Cardiac muscle cell (in vitro differentiated cells and primary cell): ENCODE results near the gene CDH4. TPM values are rescaled to one million over a fixed set of nuclear protein-coding genes. Genes with fewer than 3 reads are reported as not detected.

Experiments used
- DNase-seq, 2 donors: peaks; one replicate each; pipeline versions ENCODE4 v3.0.0 to v3.0.0-alpha.2; 2010 to 2017; ENCODE audit warnings: low read depth in 1 of 2, low spot score in 1 of 2
- H3K27ac ChIP-seq: fragments of 200-600 bp; sonication (generic); 2 replicates; pipeline ENCODE4 v1.5.1; 2016
- H3K27me3 ChIP-seq: fragments of 200-600 bp; sonication (generic); 2 replicates; pipeline ENCODE4 v1.6.0; 2016; ENCODE audit warnings: control low read depth
- H3K36me3 ChIP-seq: fragments of 200-600 bp; sonication (generic); 2 replicates; pipeline ENCODE4 v1.5.1; 2016; ENCODE audit warnings: control low read depth
- H3K4me1 ChIP-seq: fragments of 200-600 bp; sonication (generic); 2 replicates; pipeline ENCODE4 v1.8.1; 2017; ENCODE audit warnings: low read depth, mild to moderate bottlenecking, mixed run types
- H3K4me3 ChIP-seq: fragments of 200-600 bp; sonication (generic); 2 replicates; pipeline ENCODE4 v1.5.1; 2016; ENCODE audit warnings: mild to moderate bottlenecking
- H3K9me3 ChIP-seq: fragments of 200-600 bp; sonication (generic); 2 replicates; pipeline ENCODE4 v1.5.1; 2017; ENCODE audit warnings: low read depth, mild to moderate bottlenecking, control low read depth
- CTCF ChIP-seq: IDR thresholded peaks from 2 replicates; pipeline ENCODE4 v1.5.1; 2012; ENCODE audit warnings: low read depth, mild to moderate bottlenecking, low read length
- polyA plus RNA-seq: library from polyadenylated mRNA; unstranded; fragments of >200 nt; fragmentation: Nextera tagmentation; extraction: Ambion mirVana; gene quantifications from 2 replicates; pipeline ENCODE4 v1.2.1, GENCODE V29; 2016
- total RNA-seq: library from RNA; depleted of rRNA; stranded (reverse); fragments of >200 nt; gene quantifications from 2 replicates; pipeline ENCODE4 v1.2.3, GENCODE V29; 2016

The CDH4 gene
- total and polyA plus RNA-seq, 2 experiments from 2014 or later, result 0.43 to 0.80 TPM

DNA sequence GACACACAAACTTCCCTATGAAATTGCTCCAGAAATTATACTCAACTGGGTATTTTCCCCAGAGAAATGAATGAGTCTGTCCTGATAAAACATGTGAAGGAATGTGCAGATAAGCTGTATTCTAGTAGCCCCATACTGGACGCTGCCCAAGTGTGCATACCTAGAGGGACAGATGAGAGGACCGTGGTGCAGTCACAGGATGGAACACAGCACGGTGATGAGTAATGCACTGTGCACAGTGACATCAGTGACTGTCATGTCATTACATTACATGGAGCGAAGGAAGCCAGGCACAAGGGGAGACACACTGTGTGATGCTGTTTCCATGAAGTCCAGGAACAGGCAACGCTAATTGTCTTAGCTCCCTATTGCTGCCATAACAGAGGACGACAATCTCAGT, 155.5 kb downstream of the CDH4 start:
- Histone ChIP-seq H3K4me1 (no peaks in the 10 kb centered on the region), H3K36me3 (no peaks in the 10 kb centered on the region), H3K27me3 (no peaks in the 10 kb centered on the region), H3K9me3 (no peaks in the 10 kb centered on the region), H3K4me3 (no peak overlapping the region), H3K27ac (no peak overlapping the region)
- no peak for TF ChIP-seq CTCF
- no peak for DNase-seq

DNA sequence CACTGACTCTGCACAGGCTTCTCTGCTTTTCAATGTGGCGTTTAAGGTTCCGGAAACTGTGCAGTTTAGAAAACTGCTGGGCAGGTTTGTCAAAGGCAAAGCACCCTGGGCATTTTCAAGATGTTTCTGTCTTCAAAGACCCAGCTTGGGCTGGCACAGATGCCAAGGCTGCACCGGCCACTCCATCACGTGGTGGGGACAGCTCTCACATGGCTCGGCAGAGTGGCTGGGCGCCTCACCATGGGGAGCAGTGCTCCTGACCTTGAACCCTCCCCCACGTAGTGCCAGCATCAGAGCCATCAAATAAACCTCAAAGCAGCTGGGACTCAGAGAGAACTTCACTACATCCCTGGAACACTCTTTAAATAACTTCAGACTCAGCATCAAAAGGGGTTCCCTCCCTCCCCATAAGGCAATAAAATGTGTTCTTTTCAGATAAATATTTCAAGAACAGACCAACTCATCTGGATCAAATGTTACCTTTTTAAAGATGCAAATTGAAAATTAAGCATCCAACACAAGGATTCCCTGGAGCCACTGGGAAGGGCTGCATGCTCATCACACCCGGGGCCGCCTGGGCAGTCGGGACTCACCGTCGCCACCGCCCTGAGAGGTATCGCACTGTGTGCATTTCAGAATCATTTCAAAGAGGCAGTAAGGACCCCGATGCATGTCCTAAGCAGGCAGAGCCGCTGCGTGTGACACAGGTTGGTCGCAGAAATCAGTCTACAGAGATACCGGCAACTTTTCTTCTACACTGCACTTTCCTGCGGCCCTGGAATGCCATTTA, 157.1 kb downstream of the CDH4 start:
- no peaks in the 10 kb centered on the region for H3K36me3 ChIP-seq
- no peaks in the 10 kb centered on the region for H3K27me3 ChIP-seq
- TF ChIP-seq CTCF, result no peak
- no peaks in the 10 kb centered on the region for H3K4me1 ChIP-seq
- no peak overlapping the region for H3K27ac ChIP-seq
- H3K4me3 ChIP-seq, result no peak overlapping the region
- DNase-seq, result no peak
- H3K9me3 ChIP-seq, result no peaks in the 10 kb centered on the region

- Histone ChIP-seq H3K36me3 (no peaks in the 10 kb centered on the region), H3K27ac (no peak overlapping the region), H3K4me3 (no peak overlapping the region), H3K27me3 (no peaks in the 10 kb centered on the region), H3K4me1 (no peaks in the 10 kb centered on the region), H3K9me3 (no peaks in the 10 kb centered on the region)
- TF ChIP-seq CTCF, result no peak
- DNase-seq, result no peak
Measured at GRCh38 chr20:61411743-61412142, 159.7 kb downstream of the CDH4 start.

DNA sequence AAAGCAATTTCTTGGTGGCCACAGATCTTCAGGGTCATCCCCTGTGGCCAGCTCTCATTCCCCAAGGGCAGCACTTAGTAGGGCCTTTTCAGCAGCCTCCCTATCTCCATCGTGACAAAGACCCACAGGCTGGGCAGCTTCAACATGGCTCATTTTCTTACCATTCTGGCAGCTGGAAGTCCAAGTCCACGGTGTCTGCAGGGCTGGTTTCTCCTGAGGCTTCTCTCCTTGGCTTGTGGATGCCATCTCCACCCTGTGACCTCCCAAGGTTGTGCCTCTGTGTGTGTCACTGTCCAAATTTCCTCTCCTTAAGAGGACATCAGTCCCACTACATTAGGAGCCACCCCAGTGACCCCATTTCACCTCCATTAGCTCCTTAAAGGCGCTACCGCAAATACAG, 161.7 kb downstream of the CDH4 start:
- no peak for DNase-seq
- H3K27me3 ChIP-seq, result no peaks in the 10 kb centered on the region
- H3K4me3 ChIP-seq, result no peak overlapping the region
- no peaks in the 10 kb centered on the region for H3K4me1 ChIP-seq
- no peaks in the 10 kb centered on the region for H3K36me3 ChIP-seq
- no peak overlapping the region for H3K27ac ChIP-seq
- TF ChIP-seq CTCF, result no peak
- H3K9me3 ChIP-seq, result no peaks in the 10 kb centered on the region

GRCh38 chr20:61414455-61414991, 162.5 kb downstream of the CDH4 start:
- Histone ChIP-seq H3K4me3 (no peak overlapping the region), H3K27ac (no peak overlapping the region), H3K9me3 (no peaks in the 10 kb centered on the region), H3K27me3 (no peaks in the 10 kb centered on the region), H3K36me3 (no peaks in the 10 kb centered on the region), H3K4me1 (no peaks in the 10 kb centered on the region)
- DNase-seq, result no peak
- TF ChIP-seq CTCF, result no peak
